HG02870 (cell line): Measurements from ENCODE around the gene CDC40.
A peak's percentile ranks its signal among the peaks of the same experiment; 100 is the strongest.

Source experiments
- ATAC-seq: cut with Tn5 transposase; IDR thresholded peaks from one replicate; pipeline ENCODE4 v1.9.1; 2021; ENCODE audit warnings: mild to moderate bottlenecking, moderate library complexity; ENCODE audit not compliant: unreplicated experiment

Gene CDC40

DNA sequence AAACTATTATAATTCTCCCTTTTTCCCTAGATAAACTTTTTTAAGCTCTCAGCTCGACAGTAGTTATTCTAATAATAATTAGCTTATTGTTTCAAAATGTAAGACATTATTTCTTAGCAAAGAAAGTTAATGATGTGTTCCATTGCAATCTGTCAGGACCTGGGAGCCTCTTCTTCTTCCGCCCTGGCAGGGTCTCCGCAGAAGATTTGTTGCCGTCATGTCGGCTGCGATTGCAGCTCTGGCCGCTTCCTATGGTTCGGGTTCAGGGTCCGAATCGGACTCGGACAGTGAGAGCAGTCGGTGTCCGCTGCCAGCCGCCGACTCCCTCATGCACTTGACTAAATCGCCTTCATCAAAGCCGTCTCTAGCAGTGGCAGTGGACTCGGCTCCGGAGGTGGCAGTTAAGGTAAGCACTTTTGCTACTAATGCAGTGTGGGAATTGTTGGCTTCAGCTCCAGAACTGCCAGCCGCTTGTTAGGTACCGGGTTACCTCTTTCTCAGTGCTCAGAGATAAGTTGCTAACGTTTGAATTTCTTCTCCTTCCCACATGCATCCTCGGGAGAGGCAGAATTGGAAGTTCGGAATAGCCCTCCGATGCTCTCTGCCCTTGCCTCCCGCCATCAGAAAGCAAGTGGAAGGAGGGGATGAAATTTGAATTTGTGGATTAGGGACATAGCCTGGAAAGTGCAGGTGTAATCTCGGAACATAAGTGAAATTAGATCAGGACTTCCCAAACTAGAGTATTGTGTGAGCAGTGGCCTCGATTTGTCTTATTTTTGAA is at the start of gene CDC40:
Gene CDC40 (plus strand): TSS at position 200 of the 781 bp plus-strand sequence. CDS start 18 bp downstream, at position 218.
- peak; percentile 45 for ATAC-seq

DNA sequence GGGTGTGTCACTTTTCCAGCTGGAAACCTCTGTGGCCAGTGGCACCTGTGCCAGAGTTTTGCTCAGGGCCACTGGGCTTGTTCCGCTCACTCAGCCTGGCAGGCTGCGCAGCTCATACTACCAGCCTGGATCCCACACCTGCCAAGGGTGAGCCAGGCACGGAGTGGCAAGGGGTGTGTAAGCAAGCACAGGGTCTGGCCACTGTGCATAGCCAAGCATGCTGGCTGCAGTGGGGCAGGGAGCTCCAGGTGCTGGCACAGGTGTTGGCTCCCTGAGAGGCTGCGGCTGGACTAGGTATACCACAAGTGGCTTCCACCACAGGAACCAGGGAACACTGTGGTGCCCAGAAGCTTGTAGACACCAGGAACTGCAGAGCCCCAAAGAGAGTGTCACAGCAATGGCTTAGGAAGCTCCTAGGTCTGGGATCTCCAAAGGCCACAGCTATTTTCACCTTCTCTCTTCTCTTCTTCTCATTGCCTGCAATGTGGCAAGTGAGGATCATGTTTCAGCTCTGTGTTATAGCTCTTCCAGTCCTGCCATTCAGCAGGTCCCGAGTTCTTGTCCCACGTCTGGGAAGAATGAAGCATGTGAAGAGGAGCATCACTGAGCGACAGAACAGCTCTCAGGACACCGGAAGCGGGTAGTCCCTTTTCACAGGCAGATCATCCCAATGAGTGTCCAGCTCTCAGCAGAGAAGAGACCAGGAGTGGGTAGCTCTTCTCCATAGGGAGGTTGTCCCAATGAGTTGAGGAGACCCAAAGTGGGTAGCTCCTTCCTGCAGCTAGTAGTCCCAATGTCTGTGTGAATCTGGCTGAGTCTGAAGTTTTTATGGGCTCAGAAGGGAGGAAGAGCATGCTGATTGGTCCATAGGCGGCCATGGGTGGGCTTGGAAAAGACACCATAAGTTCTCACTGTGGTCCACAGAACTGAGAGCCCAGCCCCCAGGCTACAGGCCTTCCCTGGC is 42.0 kb upstream of the CDC40 start:
- no peak for ATAC-seq

DNA sequence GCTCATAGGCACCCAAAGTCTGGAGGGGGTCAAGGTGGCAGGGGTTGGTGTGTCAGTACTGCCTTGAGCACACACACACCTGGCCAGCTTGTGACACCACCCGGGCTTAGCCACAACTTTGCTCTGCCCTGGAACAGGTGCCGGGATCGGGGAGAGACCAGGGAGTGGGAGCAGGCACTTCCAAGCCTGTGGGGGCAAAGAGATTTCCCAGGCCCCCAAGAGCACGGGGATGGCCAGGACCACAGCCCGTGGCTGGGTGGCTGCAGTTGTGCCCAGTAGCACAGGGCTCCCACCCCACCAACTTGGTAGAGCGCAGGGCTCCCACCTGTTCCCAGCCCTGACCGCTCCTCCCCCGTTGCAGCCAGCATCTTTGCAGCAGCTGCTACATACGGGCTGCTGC is 41.2 kb upstream of the CDC40 start:
- no peak for ATAC-seq

DNA sequence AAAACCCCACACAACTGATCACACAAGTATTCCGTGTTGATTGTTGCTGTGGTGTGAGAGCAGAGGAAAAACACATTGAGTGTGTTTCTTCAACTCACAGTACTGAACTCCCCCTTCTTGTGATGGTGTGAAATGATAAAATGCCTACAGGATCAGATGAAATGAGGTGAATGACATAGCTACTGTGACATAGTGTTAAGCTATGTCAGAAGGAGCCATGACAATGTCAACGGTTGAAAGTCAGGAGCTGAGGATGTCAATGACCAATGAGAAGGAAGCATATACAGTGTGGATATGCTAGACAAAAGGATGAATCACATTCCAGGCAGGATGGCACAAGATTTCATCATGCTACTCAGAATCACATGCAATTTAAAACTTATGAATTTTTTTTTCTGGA is 39.6 kb upstream of the CDC40 start:
- no peak for ATAC-seq

DNA sequence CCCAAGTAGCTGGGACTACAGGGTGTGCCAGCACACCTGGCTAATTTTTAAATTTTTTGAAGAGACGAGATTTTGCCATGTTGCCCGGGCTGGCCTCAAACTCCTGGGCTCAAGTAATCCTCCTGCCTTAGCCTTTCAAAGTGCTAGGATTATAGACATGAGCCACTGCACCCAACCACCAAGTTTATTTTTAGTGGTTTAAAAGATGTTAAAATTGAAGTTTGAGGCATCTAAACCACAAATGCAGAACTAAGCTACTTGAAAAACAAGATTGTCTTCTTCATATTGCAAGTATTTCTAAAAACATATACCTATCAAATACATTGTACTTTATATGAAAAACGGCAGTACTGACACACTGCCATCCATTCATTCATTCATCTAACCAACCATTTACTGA is 32.4 kb upstream of the CDC40 start:
- ATAC-seq, result no peak

DNA sequence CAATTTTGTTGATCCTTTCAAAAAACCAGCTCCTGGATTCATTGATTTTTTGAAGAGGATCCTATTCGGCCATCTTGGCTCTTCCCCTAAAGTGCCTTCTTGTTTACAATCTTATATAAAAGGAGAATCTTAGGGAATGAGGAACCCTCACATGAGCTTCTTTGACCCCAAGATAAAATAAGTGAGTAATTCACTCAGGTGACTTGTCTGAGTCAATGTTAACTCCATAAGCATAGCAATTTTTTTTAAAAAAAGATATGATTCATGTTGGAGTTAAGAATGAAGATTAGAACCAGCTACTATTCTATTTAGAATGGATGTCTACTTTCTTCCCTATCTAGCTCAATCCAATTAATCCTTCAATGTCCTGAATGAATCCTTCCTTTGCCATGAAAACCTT is 21.7 kb upstream of the CDC40 start:
- no peak for ATAC-seq

DNA sequence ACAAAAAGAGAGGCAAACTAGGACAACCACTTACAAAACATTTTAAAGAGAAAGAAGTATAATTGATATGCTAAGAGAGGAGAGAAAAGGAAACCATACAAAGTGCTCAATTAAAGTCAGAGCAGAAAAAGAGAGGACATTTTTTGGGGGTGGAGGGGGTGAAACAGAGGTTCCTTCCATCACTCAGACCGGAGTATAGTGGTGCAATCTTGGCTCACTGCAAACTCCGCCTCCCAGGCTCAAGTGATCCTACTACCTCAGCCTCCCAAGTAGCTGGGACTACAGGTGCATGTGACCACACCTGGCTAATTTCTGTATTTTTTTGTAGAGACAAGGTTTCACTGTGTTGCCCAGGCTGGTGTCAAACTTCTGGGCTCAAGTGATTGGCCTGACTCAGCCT is 10.1 kb upstream of the CDC40 start:
- ATAC-seq, result no peak

DNA sequence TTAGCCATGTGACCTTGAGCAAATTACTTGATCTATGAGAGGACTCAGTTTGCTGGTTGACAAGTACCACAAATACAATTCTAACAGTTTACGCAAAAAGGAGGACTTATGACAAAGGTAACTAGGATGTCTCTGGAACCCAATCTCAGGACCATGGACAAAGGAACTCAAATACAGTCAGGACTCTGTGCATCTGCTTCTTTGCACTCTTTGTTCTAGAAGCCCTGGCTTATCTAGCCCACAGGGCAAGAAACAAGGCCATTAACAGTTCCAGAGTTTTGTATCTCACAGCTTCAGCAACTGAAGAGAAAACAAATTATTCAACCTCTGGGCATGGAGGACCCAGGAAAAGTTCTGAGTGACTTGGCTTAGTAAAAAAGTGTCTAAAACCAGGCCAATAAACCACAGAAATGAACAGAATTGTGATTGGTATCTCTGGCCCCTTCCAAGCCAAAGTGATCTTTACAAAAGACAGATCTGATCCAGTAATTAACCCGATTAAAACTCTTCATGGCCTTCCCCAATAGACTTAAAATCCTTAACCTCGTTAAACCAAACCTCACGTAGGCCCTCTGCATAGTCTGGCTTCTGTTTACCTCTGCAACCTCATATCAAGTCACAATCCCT is 6.6 kb upstream of the CDC40 start:
- ATAC-seq, result no peak

DNA sequence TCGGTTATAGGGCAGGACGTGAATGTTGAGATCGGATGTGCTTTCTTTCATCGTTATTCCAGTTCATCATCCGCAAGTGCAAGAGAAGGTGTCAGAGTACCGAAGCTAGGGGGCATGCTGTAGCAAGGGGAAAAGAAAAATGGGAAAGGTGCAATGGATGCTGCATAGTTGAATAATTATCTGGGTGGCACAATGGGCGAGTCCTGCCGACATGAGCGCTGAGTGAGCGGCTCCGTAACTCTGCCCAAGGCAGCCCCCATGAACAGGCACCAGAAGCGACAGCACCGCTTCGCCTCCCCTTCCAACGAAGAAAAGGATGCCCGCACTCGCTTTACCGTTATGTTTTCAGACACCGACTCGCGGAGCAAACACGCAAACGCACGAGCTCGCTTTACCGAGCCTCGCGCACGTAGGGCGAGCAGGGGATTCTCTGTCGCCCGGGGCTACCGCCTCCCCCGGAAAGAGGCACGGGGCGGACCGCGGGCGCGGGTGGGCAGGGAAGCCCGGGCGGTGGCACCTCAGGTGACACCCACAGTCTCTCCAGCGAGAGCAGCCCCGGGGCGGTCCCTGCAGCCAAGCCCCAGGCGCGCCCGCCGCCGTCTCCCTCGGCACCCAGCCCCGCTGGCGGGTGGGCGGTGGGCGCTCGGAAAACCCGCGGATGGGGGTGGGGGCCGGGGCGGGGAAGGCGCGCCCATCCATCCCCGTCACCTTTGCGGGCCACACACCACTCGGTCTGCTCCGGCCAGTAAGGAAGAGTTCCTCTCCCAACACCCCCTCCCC is 1.4 kb upstream of the CDC40 start:
- ATAC-seq, result peak; percentile 19

DNA sequence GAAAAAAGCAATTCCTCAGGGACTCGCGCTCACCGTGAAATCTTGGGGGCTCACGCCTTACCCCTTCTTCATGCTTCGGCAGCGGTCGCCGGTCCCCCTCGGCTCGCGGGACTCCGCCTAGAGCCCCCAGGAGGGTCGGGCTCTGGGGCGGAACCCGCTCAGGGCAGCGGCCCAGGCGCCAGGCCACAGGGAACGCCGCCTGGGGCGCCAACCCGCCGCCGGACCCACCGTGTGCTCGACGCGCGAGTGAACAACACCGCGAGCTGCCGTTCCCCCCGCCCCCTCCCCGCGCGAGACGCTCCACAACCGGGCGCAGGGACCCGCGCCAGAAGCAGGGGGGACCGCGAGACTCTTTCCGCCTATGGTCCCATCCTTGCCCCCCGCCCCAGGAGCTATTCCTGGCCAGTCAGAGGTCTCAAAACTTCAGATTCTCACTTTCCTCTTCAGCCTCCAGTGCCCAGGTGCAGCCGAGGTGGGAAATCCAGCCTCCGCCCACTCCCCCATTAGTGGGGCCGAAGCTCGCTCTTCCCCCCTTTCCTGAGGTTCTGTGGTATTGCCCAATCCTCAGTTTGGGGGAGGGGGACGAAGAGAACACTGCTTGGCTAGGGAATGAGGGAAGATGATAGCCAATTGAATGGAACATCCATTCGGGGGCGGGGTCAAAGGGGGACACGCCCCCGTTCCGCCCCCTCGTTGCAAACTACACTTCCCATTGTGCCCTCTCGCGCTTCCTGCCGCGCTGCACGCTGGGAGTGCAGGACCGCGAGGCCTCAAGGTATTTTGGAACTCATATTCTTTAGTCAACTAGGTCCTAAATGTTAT is 610 bp upstream of the CDC40 start, which contains the start of gene WASF1:
Gene WASF1 (minus strand): TSS at position 265 of the 822 bp plus-strand sequence. CDS start 52,069 bp downstream, outside the sequence.
- ATAC-seq, result peak; percentile 75

DNA sequence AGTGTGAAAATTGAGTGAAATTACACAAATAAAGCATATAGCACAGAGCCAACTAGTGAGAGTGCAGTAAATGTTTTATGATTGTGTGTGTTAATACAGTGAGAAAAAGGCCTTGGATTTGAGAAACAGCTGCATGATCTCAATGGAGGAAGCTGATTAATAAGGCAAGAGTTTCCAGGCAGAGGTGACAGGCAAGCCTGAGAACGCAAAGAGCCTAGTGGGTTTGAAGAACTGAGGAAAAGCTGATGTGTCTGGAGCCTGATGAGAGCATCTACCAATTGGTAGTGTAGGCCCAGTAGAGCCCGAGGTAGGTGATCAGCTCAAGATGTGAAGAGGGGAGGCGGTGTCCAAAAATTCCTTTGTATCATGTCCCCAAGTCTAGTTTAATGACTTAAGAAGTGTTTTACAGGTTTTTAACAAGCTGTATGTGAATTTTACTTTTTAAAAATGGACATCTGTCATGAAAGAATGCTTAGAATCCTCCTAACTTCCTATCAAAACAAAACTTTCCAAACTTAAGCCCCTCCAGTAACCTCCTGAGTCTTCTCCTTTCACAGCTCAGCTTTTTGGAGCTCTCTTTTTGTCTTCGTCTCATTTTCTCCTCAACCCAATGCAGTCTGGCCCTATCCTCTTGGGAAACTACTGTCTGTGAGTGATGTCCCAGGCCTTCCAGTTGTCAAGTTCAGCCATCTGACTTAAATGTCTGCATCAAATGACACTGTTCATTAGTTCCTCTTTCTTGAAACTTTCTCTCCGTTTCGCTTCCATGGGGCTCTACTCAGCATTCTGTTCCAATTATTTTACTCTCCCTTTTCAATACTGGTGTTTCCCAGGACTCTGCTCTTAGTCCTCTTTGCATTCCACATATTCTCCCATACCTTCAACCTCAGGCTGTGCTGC is 1.2 kb downstream of the CDC40 start:
- no peak for ATAC-seq

DNA sequence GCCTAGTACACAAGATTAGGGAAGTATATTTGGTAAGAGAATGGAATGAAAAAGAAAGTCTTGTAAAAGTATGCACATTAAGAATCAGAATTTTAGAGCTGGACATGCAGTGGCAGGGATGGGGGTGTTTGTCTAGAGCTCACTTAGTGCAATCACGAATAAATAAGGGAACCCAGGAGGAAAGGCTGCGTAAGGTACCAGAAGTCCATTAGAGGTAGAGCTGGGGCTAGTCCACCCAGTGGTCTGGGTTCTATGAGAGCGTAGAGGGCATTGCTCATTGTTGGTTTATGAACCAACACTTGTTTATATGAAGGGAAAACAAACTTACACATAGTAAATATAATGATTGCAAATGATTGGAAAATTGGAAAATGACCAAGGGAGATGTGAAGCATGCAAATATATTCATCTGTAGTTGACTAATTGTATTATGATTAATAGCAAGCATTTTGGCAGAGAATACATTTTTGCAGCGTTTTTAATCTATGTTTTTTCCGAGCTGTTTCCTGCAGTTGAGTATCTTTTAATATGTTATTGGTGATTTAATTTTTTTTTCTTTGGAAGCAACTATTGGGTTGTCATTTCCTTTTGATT is 3.2 kb downstream of the CDC40 start:
- ATAC-seq, result no peak

DNA sequence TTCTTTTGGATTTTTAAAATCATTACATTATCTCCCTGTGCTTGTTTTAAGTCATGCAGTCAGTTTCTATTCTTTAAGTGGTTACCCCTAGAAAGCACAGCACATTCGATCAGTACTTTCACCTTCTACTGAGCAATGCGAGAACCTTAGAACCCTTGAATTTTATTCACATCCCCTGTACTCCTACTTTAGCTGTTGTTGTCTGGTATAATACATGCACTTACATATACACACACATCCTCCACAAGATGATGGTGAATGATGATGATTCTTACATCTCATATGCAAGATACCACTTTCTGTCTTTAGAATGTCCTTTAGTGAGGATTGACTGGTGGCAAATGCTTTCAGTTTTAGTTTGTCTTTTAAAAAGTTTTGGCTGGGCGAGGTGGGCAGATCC is 5.7 kb downstream of the CDC40 start:
- ATAC-seq, result peak; percentile 60

DNA sequence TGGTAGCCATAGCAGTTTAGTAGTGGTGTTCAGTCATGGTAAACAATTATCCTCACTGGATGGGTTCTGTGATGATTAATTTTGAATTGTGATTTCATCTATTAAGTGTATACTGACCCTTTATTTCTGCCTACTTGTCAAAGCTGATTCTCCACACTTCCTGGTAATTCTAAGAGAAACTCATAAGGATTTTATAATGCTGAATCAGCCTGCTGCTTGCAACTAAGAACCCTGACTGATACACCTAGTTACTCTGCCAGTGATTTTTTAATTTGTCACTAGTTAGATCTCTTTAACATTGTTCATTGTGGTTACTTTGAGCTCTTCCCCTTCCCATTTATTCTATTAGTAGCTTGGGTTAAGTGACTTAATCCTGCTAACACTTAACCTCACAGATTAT is 8.6 kb downstream of the CDC40 start:
- no peak for ATAC-seq

DNA sequence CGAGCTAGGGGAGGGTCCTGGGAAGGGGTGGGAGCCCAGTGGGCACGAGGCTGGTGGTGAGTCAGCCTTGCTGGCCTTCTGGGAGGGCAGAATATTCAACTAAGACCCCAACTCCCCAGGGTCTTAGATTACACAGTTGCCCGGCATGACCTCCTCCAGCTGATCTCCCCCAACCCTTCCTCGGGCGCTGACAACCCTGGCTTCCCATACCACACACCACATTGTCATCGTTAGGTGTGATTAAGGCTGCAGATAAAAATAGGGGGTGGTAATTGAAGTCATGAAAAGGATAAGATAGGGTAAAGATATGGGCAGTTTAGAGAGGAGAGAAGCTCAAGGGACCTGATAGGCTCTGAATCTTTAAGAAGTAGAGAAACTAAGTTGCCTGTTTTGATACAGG is 10.5 kb downstream of the CDC40 start:
- no peak for ATAC-seq

DNA sequence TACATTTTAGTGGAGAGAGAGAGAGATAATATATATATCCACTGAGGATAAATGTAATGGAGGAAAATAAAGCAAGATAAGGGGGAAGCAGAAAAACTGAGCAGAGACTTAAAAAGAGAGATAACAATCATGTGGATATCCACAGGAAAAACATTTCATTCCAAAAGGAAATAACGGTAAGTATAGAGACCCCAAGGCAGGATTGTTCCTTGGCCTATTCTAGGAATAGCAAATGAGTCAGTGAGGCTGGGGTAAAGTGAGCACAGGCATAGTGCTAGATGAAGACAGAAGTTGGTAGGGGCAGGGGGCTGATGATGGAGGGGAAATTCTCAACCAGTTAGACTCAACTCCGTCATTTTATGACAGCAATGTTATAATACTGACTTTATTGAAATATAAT is 11.2 kb downstream of the CDC40 start:
- no peak for ATAC-seq

DNA sequence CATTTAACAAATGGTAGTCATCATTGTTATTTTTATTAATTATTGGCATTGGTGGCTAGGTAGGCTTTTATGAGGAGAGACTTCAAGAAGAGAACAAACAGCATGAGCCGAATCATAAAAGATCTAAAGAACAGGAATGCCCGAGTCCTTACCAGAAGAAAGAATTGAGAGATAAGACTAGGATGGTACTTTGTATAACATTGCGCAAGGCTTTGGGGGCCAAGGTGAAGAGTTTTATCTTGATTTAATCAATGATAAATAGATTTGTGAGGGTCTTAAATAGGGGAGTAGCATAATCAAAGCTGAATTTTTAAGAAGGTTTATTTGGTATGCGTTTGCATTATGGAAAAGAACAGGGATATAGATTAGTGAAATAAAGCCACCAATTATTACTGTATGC is 15.4 kb downstream of the CDC40 start:
- ATAC-seq, result no peak

DNA sequence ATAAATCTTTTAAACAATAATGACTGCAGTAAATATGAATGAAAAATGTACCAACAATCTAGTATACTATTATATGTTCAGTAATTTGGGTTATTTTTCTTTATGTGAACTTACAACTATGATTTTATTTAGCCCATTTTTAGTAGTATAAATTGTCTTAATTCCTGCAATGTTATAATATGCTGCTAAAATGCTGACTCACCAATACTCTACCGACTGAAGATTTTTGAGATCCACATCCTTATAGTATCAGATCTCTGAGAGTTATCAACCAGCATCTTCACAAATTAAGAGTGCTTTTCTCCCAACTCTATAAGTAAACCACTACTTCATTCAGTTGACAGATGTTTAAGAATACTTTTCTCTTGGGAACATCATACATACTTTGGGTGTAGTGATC is 16.6 kb downstream of the CDC40 start:
- no peak for ATAC-seq
